ENCODE data around the gene RECQL5. TPM values are rescaled to one million over a fixed set of nuclear protein-coding genes. Genes with fewer than 3 reads are reported as not detected.

The RECQL5 gene
- total and polyA plus RNA-seq, 4 donors, result 16.4 to 32.5 (median 29.8) TPM

DNA sequence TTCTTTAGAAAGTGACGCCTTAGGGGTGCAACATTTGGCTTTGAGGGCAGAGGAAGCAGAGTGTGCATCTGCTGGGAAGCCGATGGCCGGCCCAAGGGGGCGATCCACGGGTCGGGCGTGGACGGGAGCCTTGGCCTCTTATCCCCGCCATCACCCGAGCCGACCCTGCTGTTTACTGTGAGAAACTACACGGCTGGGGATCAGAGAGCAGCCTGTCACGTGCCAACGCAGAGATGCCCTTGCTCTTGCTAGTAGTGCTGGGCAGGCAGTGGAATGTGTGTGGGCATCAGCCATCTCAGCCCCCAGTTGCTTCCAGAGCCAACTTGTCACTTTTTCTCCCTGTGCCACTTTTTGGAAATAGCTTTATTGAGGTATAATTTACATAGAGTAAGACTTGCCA is 27.6 kb upstream of the RECQL5 start:
- H3K4me3 ChIP-seq, result no peak overlapping the region

GRCh38 chr17:75693500-75694481 is 26.8 kb upstream of the RECQL5 start:
- H3K27ac ChIP-seq (ENCODE audit: low read depth in 1 of 2, low read length in 1 of 2), result peak overlapping the region; percentile 69 to 97
- ATAC-seq (ENCODE audit: insufficient read depth, low FRiP score), result peak; percentile 29
- 67 to 80% methylated on average over 19 of the region's 19 CpGs for WGBS, 2 donors
- no peak overlapping the region for H3K4me3 ChIP-seq
- DNase-seq, result peak; percentile 37 to 75 (median 54)
- H3K4me1 ChIP-seq (ENCODE audit: control insufficient read depth in 5 of 5, insufficient read depth in 5 of 5, low read length in 5 of 5), result peaks cover 0 to 26% (median 0%) of the 10 kb centered on the region in 5 donors
- TF ChIP-seq CTCF (IDR thresholded peaks at IDR 0.05; ENCODE audit: control extremely low read depth, extremely low read depth), result no peak
- no peak overlapping the region for H3K9ac ChIP-seq (ENCODE audit: insufficient read depth in 1 of 2, low read length in 2 of 2)
- H3K36me3 ChIP-seq (ENCODE audit: control insufficient read depth in 4 of 4, insufficient read depth in 4 of 4, low read length in 4 of 4), result peaks cover 0 to 51% (median 19%) of the 10 kb centered on the region in 4 donors
- peaks cover 0 to 2% (median 0%) of the 10 kb centered on the region in 4 donors for H3K9me3 ChIP-seq (ENCODE audit: control insufficient read depth in 4 of 4, insufficient read depth in 3 of 4, low read length in 3 of 4)
- no peaks in the 10 kb centered on the region for H3K27me3 ChIP-seq (ENCODE audit: control insufficient read depth in 3 of 3, insufficient read depth in 3 of 3, low read length in 2 of 3)

More for the DNA sequence above, 27.6 kb upstream of the RECQL5 start:
- peaks cover 0 to 32% (median 6%) of the 10 kb centered on the region in 5 donors for H3K4me1 ChIP-seq (ENCODE audit: control insufficient read depth in 5 of 5, insufficient read depth in 5 of 5, low read length in 5 of 5)
- peaks cover 0 to 51% (median 20%) of the 10 kb centered on the region in 4 donors for H3K36me3 ChIP-seq (ENCODE audit: control insufficient read depth in 4 of 4, insufficient read depth in 4 of 4, low read length in 4 of 4)
- no peak for TF ChIP-seq CTCF (IDR thresholded peaks at IDR 0.05; ENCODE audit: control extremely low read depth, extremely low read depth)
- H3K27ac ChIP-seq (ENCODE audit: low read depth in 1 of 2, low read length in 1 of 2), result peak overlapping the region; percentile 69 to 97
- ATAC-seq (ENCODE audit: insufficient read depth, low FRiP score) (no peak), DNase-seq (no peak)
- peaks cover 0 to 2% (median 0%) of the 10 kb centered on the region in 4 donors for H3K9me3 ChIP-seq (ENCODE audit: control insufficient read depth in 4 of 4, insufficient read depth in 3 of 4, low read length in 3 of 4)
- no peaks in the 10 kb centered on the region for H3K27me3 ChIP-seq (ENCODE audit: control insufficient read depth in 3 of 3, insufficient read depth in 3 of 3, low read length in 2 of 3)
- H3K9ac ChIP-seq (ENCODE audit: insufficient read depth in 1 of 2, low read length in 2 of 2), result no peak overlapping the region
- 84 to 90% methylated on average over 13 to 14 of the region's 14 CpGs for WGBS, 2 donors

- no peak for TF ChIP-seq CTCF (IDR thresholded peaks at IDR 0.05; ENCODE audit: control extremely low read depth, extremely low read depth)
- ATAC-seq (ENCODE audit: insufficient read depth, low FRiP score) (no peak), DNase-seq (no peak)
- peaks cover 0 to 52% (median 18%) of the 10 kb centered on the region in 4 donors for H3K36me3 ChIP-seq (ENCODE audit: control insufficient read depth in 4 of 4, insufficient read depth in 4 of 4, low read length in 4 of 4)
- peak overlapping the region; percentile 49 to 97 for H3K27ac ChIP-seq (ENCODE audit: low read depth in 1 of 2, low read length in 1 of 2)
- H3K4me3 ChIP-seq, result no peak overlapping the region
- 94 to 96% methylated on average over 13 of the region's 13 CpGs for WGBS, 2 donors
- H3K27me3 ChIP-seq (ENCODE audit: control insufficient read depth in 3 of 3, insufficient read depth in 3 of 3, low read length in 2 of 3), result no peaks in the 10 kb centered on the region
- H3K9ac ChIP-seq (ENCODE audit: insufficient read depth in 1 of 2, low read length in 2 of 2), result no peak overlapping the region
- H3K4me1 ChIP-seq (ENCODE audit: control insufficient read depth in 5 of 5, insufficient read depth in 5 of 5, low read length in 5 of 5), result peaks cover 0 to 29% (median 0%) of the 10 kb centered on the region in 5 donors
- H3K9me3 ChIP-seq (ENCODE audit: control insufficient read depth in 4 of 4, insufficient read depth in 3 of 4, low read length in 3 of 4), result peaks cover 0 to 2% (median 0%) of the 10 kb centered on the region in 4 donors
Measured at GRCh38 chr17:75692976-75693375, 26.0 kb upstream of the RECQL5 start.

Measured in lung (tissue), 12 donors.